AG09309 (cell line): ENCODE results near the gene LRRC51.
A peak's percentile ranks its signal among the peaks of the same experiment; 100 is the strongest.

Experiments
- DNase-seq: peaks from one replicate; pipeline ENCODE4 v3.0.0-alpha.2; 2010; ENCODE audit warnings: low read depth
- H3K4me3 ChIP-seq: 2 replicates; pipeline ENCODE4 v1.5.1; 2011; ENCODE audit warnings: mild to moderate bottlenecking, low read depth, low read length, moderate library complexity; ENCODE audit not compliant: control insufficient read depth
- CTCF ChIP-seq: IDR thresholded peaks from 2 replicates; pipeline ENCODE4 v1.5.1; 2011; ENCODE audit warnings: mild to moderate bottlenecking, low read depth, low read length, inconsistent platforms; ENCODE audit not compliant: insufficient read depth, control insufficient read depth; ENCODE audit errors: missing control alignments

Gene LRRC51

GRCh38 chr11:72102162-72102561 is 21.5 kb downstream of the LRRC51 start:
- TF ChIP-seq CTCF = no peak
- peak overlapping the region; percentile 87 for H3K4me3 ChIP-seq
- DNase-seq = no peak

DNA sequence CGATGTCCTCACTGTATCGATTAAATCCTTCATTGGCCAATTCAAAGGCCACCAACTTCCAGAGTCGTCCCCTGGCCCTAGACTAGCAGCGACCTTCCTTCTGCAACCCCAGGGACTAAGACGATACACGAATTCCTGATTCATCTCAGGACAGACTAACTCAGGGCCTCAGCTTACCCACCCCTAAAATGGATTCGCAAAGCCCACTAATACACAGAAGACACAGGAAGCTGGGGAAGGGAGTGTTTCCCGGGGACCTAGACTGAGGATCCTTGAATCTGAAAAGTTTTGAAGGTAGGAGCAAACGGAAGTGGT is 21.9 kb downstream of the LRRC51 start:
- H3K4me3 ChIP-seq = peak overlapping the region; percentile 87
- TF ChIP-seq CTCF = no peak
- DNase-seq = no peak

- peak; percentile 38 for TF ChIP-seq CTCF
- peak; percentile 94 for DNase-seq
These were observed 22.5 kb downstream of the LRRC51 start, which contains the start of gene LAMTOR1 for GRCh38 chr11:72102946-72103753. Gene LAMTOR1 (minus strand): TSS chr11:72103297. CDS start chr11:72103224, 73 bp downstream.

GRCh38 chr11:72103754-72104167 is 23.1 kb downstream of the LRRC51 start:
- no peak for DNase-seq
- H3K4me3 ChIP-seq = peak overlapping the region; percentile 23
- no peak for TF ChIP-seq CTCF

More at GRCh38 chr11:72102946-72103753, 22.5 kb downstream of the LRRC51 start, which contains the start of gene LAMTOR1:
- H3K4me3 ChIP-seq = peak within 1 kb of the TSS; percentile 87

GRCh38 chr11:72105888-72106287 is 25.2 kb downstream of the LRRC51 start, which contains the start of gene TOMT:
Gene TOMT (plus strand): TSS chr11:72105924. CDS start chr11:72105952, 28 bp downstream.
- no peak for TF ChIP-seq CTCF
- no peak within 1 kb of the TSS for H3K4me3 ChIP-seq
- no peak for DNase-seq

DNA sequence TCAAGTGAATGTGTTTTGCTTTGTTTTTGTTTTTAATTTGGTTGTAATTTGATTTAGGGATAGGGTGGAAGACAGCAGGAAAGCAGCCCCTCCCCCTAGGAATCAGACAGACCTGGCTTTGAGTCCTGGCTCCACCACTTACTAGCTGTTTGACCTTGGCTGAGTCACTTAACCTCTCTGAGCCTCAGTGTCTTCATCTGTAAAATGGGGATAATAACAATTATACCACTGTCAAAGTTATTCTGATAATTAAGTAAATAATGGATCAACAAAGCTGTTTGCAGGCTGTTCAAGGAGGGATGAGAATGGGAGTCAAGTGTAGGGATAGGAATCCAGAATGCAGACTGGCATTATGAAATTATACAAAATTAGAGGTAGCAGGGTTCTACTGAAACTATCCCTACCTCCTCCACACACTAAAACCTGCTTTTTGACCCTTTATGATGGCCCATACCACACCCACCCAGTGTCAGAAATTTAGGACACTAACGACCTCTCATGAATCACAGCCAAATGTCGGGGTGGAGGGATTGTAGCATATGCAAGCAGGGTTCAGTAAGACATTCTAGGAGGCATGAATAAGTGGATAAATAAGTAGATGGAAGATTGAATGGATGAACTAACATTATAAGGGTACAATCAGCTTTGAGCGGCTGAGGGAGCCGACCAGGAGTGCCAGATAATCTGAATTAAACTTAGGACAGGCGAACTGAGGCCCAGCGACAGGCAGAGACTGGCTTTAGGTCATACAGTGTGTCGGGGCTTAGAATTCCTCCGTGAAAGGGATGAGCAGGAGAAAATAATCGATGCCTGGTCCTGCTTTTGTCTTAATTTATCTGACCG is 30.9 kb downstream of the LRRC51 start:
- no peak for DNase-seq
- TF ChIP-seq CTCF = no peak
- H3K4me3 ChIP-seq = peak overlapping the region; percentile 76
